NCI-H2081 (cell line): ENCODE data around the gene ZNF532.
"Not testable (repeated sequence)": the region's sequence is repeated elsewhere in the genome, so short reads cannot be mapped to it uniquely, and the experiment has no call there.

ENCODE experiments used
- DNase-seq, 2 experiments: peaks; one replicate each; lab custom pipeline; 2025; lab: John Stamatoyannopoulos, UW

Gene ZNF532

DNA sequence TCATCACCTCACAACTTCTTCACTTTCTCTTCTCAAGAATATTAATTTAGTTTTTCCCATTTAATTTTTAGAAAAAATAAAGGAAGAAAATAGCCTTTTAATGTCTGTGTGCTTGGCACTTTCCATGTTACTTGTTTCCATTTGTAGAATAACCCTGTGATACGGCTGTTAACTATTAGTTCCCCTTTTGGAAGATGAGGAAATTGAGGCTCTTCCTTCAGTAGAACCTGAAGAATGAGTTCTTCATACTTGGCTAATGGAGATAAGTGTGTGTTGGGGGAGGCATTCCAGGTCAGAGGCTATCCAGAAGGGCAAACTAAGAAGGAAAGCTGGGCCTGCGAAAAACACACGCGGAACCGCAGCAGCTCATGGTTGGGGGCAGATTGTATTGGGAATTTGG is 38.3 kb downstream of the ZNF532 start:
- no peak for DNase-seq

DNA sequence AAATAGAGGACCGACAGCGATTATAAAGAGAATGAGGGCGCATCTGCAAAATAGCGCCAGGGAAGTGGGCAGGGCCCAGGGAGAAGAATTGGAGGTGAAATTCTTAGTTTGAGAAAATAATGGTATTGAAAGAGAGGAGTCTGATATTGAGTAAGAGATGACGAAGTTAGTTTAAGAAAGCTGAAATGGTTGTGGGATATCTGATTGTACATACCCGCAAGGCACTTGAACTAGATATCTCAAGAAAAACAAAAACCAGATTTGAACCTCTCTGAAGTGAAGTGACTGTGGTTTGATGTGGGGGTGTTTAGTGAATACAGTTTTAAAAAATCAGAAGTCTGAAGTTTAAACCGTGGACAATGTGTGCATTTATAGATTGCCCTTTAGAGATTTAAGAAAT is 38.9 kb downstream of the ZNF532 start:
- no peak for DNase-seq

- DNase-seq = no peak
These were observed 41.2 kb downstream of the ZNF532 start for GRCh38 chr18:58905777-58906428.

GRCh38 chr18:58908006-58908405 is 43.3 kb downstream of the ZNF532 start:
- no peak for DNase-seq

GRCh38 chr18:58909521-58909920 is 44.8 kb downstream of the ZNF532 start:
- no peak for DNase-seq

DNA sequence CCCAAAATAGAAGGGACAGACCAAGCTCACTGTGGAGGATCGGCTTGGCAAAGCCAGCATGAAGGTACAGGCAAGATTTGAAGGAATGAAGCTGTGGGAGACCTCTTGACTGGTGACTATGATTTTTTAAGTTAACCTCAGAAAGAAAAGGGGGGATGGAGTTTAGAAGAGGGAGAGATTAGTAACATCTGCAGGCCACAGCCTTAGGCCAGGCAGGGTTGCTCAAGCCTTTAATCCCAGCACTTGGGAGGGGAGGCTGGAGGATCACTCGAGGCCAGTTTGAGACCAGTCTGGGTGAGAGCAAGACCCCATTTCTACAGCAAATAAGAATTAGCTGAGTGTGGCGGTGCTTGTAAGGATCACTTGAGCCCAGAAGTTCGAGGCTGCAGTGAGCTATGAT is 46.6 kb downstream of the ZNF532 start:
- no peak for DNase-seq

DNA sequence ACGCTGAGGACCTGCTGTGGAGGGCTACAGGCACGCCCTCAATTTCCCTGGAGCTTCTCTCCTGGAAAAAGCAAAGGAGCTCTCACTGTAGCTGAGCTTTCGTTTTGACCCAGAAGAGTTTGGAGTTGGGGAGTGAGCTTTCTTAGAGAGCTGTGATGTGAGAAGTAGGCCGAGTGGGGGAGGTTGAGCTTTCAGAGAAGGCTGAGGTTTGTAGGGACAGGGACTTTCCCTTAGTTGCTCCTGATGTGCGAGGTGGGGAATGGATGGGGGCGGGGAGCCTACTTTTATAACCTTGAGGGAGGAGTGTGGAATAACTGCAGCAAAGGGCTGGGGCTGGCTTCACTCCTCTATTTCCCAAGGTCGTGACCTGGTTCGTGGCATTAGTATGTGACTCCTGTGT is 47.1 kb downstream of the ZNF532 start:
- no peak for DNase-seq

DNA sequence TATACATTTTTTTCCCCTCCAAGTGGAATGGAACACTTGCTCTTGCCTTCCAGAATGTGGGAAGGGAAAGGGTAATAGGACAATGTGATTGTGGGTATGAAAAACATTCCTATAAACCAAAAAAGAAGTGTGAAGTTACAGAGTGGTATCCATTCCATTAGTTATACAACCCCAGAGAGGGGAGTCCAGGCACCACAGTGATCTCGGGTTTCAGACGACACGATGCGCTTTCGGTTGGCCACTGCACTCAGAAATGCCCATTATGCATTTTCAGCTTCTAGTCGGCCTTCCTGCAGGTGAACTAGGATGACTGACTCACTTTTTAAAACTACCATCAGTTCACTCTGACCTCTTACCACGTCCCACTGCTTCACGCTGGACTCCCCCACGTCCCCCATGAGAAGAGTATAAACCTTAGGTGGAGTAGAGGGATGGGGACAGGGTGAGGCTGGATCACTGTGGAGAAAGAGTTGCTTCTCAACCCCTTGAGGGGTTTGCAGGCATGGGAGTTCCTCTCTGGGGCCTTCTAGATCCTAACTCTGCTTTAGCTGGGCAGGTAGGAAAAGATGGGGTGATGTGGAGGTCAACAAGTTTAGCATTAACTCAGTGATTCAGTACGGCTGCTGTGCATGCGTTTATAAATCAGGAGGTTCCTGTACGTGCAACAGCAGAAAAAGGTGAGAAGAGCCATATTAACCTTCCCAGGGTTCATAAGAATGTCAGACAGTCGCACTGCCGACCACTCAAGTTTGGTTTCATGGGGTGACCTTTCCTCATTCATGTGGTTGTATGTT is 50.5 kb downstream of the ZNF532 start:
- DNase-seq = no peak

DNA sequence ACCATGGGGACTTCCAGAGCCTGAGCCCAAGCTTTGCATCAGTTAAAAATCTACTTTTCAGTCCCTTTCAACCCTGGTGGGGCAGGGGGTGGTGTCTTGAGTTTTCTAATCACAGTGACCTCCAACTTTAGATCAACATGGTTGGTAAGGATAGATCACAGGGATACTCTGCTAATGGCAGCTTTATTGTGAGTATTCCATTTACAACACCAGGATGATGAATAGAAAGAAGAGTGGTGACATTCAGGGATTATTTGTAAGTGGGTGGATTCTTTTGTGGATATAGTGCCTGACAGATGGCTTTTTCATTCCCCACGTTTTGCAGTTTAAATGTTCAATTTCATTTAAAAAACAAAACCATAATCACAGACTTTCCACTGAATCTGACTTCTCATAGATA is 51.3 kb downstream of the ZNF532 start:
- no peak for DNase-seq

DNA sequence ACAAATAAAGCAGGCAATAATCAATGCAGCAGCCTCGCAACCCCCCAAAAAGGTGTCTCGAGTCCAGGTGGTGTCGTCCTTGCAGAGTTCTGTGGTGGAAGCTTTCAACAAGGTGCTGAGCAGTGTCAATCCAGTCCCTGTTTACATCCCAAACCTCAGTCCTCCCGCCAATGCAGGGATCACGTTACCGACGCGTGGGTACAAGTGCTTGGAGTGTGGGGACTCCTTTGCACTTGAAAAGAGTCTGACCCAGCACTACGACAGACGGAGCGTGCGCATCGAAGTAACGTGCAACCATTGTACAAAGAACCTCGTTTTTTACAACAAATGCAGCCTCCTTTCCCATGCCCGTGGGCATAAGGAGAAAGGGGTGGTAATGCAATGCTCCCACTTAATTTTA is 55.3 kb downstream of the ZNF532 start:
- not testable (repeated sequence) for DNase-seq

DNA sequence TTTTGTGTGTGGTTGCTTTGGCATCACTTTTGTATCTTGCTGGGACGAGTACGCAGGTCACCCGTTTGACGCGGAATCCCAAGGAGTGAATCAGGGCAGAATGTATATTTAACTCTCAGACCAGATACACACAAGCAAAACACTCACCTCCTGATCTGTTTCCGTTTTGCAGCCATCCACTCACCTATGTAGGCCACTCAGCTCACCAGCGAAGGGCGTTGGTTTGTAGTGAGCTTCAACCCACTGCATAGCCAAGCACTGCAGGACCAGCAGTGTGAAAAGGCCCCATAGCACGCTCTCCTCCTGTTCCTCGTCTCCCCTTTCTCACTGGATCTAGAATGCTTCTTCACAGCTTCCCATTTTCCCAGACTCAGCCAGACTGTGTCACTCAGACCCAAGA is 58.3 kb downstream of the ZNF532 start:
- no peak for DNase-seq

DNA sequence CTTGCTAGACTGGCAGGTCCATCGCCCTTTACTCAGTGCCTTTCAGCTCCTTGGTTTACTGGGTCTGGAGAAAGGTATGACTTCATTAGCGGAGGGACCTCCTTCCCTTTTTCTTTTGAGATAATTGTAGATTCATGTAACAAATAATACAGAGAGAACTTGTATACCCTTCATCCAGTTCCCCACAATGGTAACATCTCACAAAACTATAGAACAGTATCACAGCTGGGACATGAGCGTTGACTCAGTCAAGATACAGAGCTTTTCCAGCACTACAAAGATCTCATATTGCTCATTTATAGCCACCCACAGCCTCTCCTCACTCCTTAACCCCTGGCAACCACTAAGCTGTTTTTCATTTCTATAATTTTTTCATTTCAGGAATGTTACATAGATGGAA is 59.8 kb downstream of the ZNF532 start:
- DNase-seq = no peak

DNA sequence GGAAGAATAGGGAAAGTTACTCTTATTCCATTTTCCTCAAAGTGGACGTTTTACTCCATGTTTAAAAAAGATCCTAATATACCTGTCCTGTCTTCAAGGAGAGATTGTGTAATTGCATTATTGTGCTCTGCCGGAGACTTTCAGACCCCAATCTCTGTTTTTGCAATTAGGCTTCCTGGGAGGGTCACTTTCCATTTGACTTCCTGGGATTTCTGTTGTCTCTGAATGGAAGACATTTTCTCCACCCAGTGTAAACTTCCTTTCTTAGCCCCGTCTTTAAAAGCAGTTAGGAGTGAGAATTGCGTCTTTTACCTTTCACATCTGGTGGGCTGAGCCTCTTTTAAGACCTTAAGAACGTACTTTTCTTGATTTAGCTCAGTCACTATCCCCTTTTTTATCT is 63.0 kb downstream of the ZNF532 start:
- no peak for DNase-seq

- DNase-seq = no peak
These were observed 63.7 kb downstream of the ZNF532 start for GRCh38 chr18:58928386-58928785.

GRCh38 chr18:58929206-58929605 is 64.5 kb downstream of the ZNF532 start:
- no peak for DNase-seq

DNA sequence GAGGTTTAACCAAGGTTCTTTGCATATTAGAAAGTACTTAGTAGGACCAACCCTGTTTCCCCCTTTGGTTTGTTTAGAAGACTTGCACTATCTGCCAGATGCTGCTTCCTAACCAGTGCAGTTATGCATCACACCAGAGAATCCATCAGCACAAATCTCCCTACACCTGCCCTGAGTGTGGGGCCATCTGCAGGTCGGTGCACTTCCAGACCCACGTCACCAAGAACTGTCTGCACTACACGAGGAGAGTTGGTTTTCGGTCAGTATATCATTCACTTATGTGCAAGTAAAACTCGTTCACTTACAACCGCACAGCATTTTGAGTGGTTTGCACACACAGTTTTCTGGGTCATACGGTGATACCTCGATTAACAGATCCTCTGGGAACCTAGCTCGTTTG is 69.7 kb downstream of the ZNF532 start:
- DNase-seq = no peak

DNA sequence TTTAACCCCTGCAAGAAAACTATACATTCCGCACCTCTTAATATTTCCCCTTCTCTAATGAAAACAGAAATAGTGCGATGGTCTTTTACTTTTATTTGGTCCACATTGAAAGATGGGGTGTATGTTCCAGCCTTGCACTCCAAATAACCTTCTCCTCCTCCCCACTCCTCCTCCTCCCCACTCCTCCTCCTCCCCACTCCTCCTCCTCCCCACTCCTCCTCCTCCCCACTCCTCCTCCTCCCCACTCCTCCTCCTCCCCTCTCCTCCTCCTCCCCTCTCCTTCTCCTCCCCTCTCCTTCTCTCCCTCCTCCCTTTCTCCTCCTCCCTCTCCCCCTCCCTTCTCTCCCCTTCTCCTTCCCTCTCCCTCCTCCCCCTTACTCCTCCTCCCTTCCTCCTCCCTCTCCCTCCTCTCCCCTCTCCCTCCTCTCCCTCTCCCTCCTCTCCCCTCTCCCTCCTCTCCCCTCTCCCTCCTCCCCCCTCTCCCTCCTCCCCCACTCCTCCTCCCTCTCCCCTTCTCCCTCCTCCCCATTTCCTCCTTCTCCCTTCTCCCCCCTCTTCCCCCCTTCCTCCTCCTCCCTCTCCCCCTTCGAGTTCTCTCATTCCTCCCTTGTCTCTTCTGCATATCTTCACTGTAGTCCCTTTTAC is 70.4 kb downstream of the ZNF532 start:
- DNase-seq = no peak

GRCh38 chr18:58937071-58937886 is 72.6 kb downstream of the ZNF532 start:
- DNase-seq = no peak

DNA sequence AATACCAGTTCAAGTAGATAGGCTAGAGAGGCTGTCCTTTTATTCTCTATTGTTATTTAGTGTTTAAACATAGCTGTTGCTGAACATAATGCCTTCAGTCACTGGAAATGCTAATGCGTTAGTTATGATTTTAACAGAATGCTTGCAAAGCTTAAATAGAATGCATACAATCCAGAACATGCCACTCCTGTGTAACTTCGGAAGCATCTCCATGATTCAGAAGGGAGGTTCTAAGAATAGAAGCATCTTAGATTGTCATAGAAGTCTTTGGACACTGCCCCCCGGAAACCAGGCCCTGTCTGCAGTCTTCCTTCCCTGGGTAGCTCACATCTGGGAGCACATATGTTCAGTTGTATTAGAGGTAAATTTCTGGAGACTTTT is 73.2 kb downstream of the ZNF532 start:
- no peak for DNase-seq

DNA sequence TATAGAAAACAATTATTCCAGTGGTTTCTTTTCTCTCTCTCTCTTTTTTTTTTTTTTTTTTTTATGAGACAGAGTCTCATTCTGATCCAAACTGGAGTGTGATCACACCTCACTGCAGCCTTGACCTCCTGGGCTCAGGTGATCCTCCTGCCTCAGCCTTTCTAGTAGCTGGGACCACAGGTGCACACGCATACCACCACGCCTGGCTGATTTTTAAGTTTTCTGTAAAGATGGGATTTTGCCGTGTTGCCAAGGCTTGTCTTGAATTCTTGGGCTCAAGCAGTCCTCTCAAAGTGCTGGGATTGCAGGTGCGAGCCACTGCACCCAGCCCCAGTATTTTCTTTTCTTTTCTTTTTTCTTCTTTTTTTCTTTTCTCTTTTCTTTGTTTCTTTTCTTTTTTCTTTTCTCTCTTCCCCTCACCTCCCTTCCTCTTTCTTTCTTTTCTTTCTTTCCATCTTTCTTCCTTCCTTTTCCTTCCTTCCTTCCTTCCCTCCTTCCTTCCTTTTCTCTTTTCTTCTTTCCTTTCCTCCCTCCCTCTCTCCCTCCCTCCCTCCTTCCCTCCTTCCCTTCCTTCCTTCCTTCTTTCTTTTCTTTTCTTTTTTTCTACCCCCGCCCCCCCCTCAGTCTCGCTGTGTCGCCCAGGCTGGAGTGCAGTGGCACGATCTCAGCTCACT is 76.9 kb downstream of the ZNF532 start:
- DNase-seq = no peak

DNA sequence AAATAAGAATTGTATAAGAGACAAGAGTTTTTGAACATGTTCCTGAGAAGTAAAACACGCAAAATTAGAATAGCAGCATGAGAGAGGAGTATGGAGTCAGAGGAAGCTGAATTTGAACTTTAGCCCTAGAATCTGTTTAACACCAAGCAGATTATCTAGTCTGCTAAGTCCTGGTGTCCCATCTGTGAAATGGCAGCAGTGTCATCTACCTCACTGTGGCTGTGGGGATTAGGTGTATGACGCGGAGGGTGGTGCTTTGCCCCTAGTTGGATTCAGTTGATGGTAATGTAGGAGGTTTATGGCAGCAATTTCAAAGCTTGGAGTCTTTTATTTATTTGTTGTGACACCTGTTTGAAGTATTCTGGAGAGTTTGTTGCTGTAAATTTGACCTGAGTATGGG is 79.2 kb downstream of the ZNF532 start:
- no peak for DNase-seq
